Panc1 (cell line): Measurements from ENCODE around the gene SRP54.

Experiments used
- REST ChIP-seq, 2 experiments: IDR thresholded peaks; 2 replicates each; pipeline ENCODE4 v1.6.1; 2011 to 2012; ENCODE audit warnings: low read depth in 2 of 2, control low read depth in 1 of 2, low read length in 1 of 2, mild to moderate bottlenecking in 1 of 2, moderate library complexity in 1 of 2; ENCODE audit not compliant: insufficient read depth in 1 of 2
- SIN3A ChIP-seq: IDR thresholded peaks from 2 replicates; pipeline ENCODE4 v1.6.1; 2012; ENCODE audit warnings: low read depth, mild to moderate bottlenecking, low read length, moderate library complexity, borderline replicate concordance; ENCODE audit not compliant: insufficient read depth
- TCF7L2 ChIP-seq: IDR thresholded peaks from 2 replicates; pipeline ENCODE4 v1.6.1; 2011; ENCODE audit warnings: mild to moderate bottlenecking, low read depth, low read length, inconsistent platforms
- TF ChIP-seq, protein P1 (sequence below): fragments of 450-650 bp; IDR thresholded peaks from 2 replicates; pipeline ENCODE4 v1.5.1; 2017; ENCODE audit warnings: mild to moderate bottlenecking

- TF ChIP-seq REST (IDR thresholded peaks at IDR 0.05; ENCODE audit: insufficient read depth in 1 of 2, low read depth in 2 of 2, low read length in 1 of 2) = no peak
- TF ChIP-seq, protein P1, sequence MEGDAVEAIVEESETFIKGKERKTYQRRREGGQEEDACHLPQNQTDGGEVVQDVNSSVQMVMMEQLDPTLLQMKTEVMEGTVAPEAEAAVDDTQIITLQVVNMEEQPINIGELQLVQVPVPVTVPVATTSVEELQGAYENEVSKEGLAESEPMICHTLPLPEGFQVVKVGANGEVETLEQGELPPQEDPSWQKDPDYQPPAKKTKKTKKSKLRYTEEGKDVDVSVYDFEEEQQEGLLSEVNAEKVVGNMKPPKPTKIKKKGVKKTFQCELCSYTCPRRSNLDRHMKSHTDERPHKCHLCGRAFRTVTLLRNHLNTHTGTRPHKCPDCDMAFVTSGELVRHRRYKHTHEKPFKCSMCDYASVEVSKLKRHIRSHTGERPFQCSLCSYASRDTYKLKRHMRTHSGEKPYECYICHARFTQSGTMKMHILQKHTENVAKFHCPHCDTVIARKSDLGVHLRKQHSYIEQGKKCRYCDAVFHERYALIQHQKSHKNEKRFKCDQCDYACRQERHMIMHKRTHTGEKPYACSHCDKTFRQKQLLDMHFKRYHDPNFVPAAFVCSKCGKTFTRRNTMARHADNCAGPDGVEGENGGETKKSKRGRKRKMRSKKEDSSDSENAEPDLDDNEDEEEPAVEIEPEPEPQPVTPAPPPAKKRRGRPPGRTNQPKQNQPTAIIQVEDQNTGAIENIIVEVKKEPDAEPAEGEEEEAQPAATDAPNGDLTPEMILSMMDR = no peak
- no peak for TF ChIP-seq SIN3A
- no peak for TF ChIP-seq TCF7L2
These were observed 59.8 kb downstream of the SRP54 start for GRCh38 chr14:35042632-35043031.
